Panc1 (cell line): ENCODE data around the gene RIN1. TPM values are rescaled to one million over a fixed set of nuclear protein-coding genes. Genes with fewer than 3 reads are reported as not detected.
"Not testable (repeated sequence)": the region's sequence is repeated elsewhere in the genome, so short reads cannot be mapped to it uniquely, and the experiment has no call there.

Source experiments
- ATAC-seq: fragments of 200-7000 bp; cut with Tn5 transposase; 2 replicates; pipeline ENCODE4 v1.9.1; 2020; ENCODE audit warnings: mild to moderate bottlenecking, moderate library complexity
- BruUV-seq: library from RNA; stranded (reverse); fragments of 400-500 nt; replicated peaks from 2 replicates; lab custom pipeline; 2021; lab: Mats Ljungman, UMichigan
- CTCF ChIA-PET: fragments of 300-600 bp; sonication (Branson Sonifier 250); formaldehyde crosslinking; loops from one replicate; lab custom pipeline; 2022; ENCODE audit warnings: antibody characterized with exemption; lab: Charles Lee
- POLR2A ChIA-PET: fragments of 300-600 bp; sonication (Branson Sonifier 250); formaldehyde crosslinking; loops from one replicate; lab custom pipeline; 2022; ENCODE audit warnings: antibody characterized with exemption; lab: Charles Lee
- DNase-seq: peaks from one replicate; pipeline ENCODE4 v3.0.0-alpha.2; 2010; ENCODE audit warnings: low read depth, low spot score
- H3K27ac ChIP-seq: 2 replicates; pipeline ENCODE4 v1.5.1; 2011; ENCODE audit warnings: mild to moderate bottlenecking, low read length, inconsistent platforms
- H3K27me3 ChIP-seq: fragments of 200-500 bp; sonication (Bioruptor generic); 2 replicates; pipeline ENCODE4 v1.6.0; 2014; ENCODE audit warnings: low read length, inconsistent platforms; ENCODE audit not compliant: control insufficient read depth, insufficient read depth
- H3K36me3 ChIP-seq: fragments of 200-500 bp; sonication (Bioruptor generic); 2 replicates; pipeline ENCODE4 v1.5.1; 2014; ENCODE audit warnings: inconsistent platforms, mild to moderate bottlenecking, low read length, moderate library complexity; ENCODE audit not compliant: control insufficient read depth, insufficient read depth
- H3K4me1 ChIP-seq: 2 replicates; pipeline ENCODE4 v1.5.1; 2011; ENCODE audit warnings: inconsistent platforms, mild to moderate bottlenecking, low read length, moderate library complexity; ENCODE audit not compliant: control insufficient read depth, insufficient read depth
- H3K4me3 ChIP-seq, 2 experiments: 2 replicates each; pipeline ENCODE4 v1.5.1; 2011 to 2012; ENCODE audit warnings: low read depth in 2 of 2, low read length in 2 of 2, mild to moderate bottlenecking in 2 of 2, inconsistent platforms in 1 of 2, moderate library complexity in 1 of 2
- H3K9me3 ChIP-seq: fragments of 200-500 bp; sonication (Bioruptor generic); 2 replicates; pipeline ENCODE4 v1.5.1; 2014; ENCODE audit warnings: low read depth, mild to moderate bottlenecking, inconsistent platforms, low read length, moderate library complexity; ENCODE audit not compliant: control insufficient read depth, insufficient read depth
- POLR2AphosphoS5 ChIP-seq: IDR thresholded peaks from 2 replicates; pipeline ENCODE4 v1.6.1; 2012; ENCODE audit warnings: mild to moderate bottlenecking, low read depth, low read length, moderate library complexity
- SIN3A ChIP-seq: IDR thresholded peaks from 2 replicates; pipeline ENCODE4 v1.6.1; 2012; ENCODE audit warnings: low read depth, mild to moderate bottlenecking, low read length, moderate library complexity, borderline replicate concordance; ENCODE audit not compliant: insufficient read depth
- TCF7L2 ChIP-seq: IDR thresholded peaks from 2 replicates; pipeline ENCODE4 v1.6.1; 2011; ENCODE audit warnings: mild to moderate bottlenecking, low read depth, low read length, inconsistent platforms
- in situ Hi-C: cut with HindIII; loops from 2 replicates; pipeline ENCODE4 v1.10.0; 2016; ENCODE audit warnings: low sequenced_read_pairs, low pct_unique_long_range_greater_than_20kb
- intact Hi-C: fragments of 100-400 bp; cut with micrococcal nuclease; formaldehyde crosslinking; loops from one replicate; pipeline ENCODE4 v1.10.0; 2022; ENCODE audit not compliant: unreplicated experiment
- total RNA-seq: library from RNA; stranded (reverse); gene quantifications from one replicate; pipeline ENCODE4 v1.2.1, GENCODE V29; 2021; ENCODE audit not compliant: unreplicated experiment
- TF ChIP-seq, protein P1 (sequence below), 2 experiments: IDR thresholded peaks; 2 replicates each; pipeline ENCODE4 v1.6.1; 2011 to 2012; ENCODE audit warnings: low read depth in 2 of 2, control low read depth in 1 of 2, low read length in 1 of 2, mild to moderate bottlenecking in 1 of 2, moderate library complexity in 1 of 2; ENCODE audit not compliant: insufficient read depth in 1 of 2
- TF ChIP-seq, protein P2 (sequence below): fragments of 450-650 bp; IDR thresholded peaks from 2 replicates; pipeline ENCODE4 v1.5.1; 2017; ENCODE audit warnings: mild to moderate bottlenecking

Gene RIN1
- total RNA-seq, 1 experiment from 2014 or later, result 21.7 TPM

DNA sequence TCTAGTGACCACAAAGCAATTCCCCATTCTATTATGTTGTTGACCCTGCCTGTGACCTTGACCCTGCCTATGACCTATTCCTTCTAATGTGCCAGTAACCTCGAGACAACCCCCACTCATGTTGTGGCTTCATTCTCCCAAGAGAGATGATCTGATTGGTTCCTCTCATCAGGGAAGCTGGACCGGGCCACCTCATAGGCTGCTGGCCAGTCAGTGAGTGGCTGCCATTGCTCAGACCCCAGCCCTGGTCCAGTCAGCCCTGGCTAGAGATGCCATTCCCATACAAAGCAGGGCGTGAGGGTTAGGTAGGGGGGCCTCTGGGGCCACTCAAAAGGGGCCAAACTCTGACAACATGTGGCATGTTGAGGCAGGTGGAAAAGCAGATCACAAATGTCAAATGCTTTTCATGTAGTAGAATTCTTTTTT, 23.4 kb upstream of the RIN1 start:
- no peaks in the 10 kb centered on the region for H3K36me3 ChIP-seq
- no TSS peak for BruUV-seq
- TF ChIP-seq, protein P1, sequence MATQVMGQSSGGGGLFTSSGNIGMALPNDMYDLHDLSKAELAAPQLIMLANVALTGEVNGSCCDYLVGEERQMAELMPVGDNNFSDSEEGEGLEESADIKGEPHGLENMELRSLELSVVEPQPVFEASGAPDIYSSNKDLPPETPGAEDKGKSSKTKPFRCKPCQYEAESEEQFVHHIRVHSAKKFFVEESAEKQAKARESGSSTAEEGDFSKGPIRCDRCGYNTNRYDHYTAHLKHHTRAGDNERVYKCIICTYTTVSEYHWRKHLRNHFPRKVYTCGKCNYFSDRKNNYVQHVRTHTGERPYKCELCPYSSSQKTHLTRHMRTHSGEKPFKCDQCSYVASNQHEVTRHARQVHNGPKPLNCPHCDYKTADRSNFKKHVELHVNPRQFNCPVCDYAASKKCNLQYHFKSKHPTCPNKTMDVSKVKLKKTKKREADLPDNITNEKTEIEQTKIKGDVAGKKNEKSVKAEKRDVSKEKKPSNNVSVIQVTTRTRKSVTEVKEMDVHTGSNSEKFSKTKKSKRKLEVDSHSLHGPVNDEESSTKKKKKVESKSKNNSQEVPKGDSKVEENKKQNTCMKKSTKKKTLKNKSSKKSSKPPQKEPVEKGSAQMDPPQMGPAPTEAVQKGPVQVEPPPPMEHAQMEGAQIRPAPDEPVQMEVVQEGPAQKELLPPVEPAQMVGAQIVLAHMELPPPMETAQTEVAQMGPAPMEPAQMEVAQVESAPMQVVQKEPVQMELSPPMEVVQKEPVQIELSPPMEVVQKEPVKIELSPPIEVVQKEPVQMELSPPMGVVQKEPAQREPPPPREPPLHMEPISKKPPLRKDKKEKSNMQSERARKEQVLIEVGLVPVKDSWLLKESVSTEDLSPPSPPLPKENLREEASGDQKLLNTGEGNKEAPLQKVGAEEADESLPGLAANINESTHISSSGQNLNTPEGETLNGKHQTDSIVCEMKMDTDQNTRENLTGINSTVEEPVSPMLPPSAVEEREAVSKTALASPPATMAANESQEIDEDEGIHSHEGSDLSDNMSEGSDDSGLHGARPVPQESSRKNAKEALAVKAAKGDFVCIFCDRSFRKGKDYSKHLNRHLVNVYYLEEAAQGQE (IDR thresholded peaks at IDR 0.05; ENCODE audit: insufficient read depth in 1 of 2, low read depth in 2 of 2, low read length in 1 of 2), result no peak
- TF ChIP-seq SIN3A (no peak), POLR2AphosphoS5 (no peak), TCF7L2 (no peak)
- TF ChIP-seq, protein P2, sequence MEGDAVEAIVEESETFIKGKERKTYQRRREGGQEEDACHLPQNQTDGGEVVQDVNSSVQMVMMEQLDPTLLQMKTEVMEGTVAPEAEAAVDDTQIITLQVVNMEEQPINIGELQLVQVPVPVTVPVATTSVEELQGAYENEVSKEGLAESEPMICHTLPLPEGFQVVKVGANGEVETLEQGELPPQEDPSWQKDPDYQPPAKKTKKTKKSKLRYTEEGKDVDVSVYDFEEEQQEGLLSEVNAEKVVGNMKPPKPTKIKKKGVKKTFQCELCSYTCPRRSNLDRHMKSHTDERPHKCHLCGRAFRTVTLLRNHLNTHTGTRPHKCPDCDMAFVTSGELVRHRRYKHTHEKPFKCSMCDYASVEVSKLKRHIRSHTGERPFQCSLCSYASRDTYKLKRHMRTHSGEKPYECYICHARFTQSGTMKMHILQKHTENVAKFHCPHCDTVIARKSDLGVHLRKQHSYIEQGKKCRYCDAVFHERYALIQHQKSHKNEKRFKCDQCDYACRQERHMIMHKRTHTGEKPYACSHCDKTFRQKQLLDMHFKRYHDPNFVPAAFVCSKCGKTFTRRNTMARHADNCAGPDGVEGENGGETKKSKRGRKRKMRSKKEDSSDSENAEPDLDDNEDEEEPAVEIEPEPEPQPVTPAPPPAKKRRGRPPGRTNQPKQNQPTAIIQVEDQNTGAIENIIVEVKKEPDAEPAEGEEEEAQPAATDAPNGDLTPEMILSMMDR, result no peak
- ChIA-PET CTCF (no interaction called here), POLR2A (interaction anchor here (0.7 to 0.9 kb wide), 2 partner anchors 14 to 38 kb away, joined by 3 to 6 read pairs; no protein-coding TSS in a partner anchor)
- peaks cover 4% of the 10 kb centered on the region; the same call in 1 of the 2 replicates for H3K4me1 ChIP-seq
- H3K27ac ChIP-seq, result no peak overlapping the region
- no peak for DNase-seq
- H3K27me3 ChIP-seq, result no peaks in the 10 kb centered on the region
- ATAC-seq, result no peak
- H3K9me3 ChIP-seq, result no peaks in the 10 kb centered on the region
- H3K4me3 ChIP-seq, result no peak overlapping the region
- intact Hi-C loops (no loop called here), in situ Hi-C loops (no loop called here)

DNA sequence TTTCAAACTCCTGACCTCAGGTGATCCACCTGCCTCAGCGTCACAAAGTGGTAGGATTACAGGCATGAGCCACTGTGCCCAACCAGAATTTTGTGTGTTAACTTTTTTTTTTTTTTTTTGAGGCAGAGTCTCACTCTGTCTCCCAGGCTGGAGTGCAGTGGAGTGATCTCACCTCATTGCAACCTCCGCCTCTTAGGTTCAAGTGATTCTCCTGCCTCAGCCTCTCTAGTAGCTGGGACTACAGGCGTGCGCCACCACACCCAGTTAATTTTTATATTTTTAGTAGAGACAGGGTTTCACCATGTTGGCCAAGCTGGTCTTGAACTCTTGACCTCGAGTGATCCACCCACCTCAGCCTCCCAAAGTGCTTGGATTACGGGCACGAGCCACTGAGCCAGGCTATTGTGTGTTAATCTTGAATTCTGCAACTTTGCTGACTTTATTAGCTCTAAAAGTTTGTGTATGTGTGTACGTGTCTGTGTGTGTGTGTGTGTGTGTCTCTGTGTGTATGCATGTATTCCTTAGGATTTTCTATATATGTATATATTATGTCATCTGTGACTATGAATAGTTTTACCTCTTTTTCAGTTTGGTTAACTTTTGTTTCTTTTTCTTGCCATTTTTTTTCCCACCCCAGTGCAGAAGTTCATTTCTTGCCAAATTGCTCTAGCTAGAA, 14.5 kb upstream of the RIN1 start:
- intact Hi-C loops, DNase-seq, CTCF ChIA-PET, POLR2A ChIA-PET, ATAC-seq, H3K9me3 ChIP-seq, H3K27me3 ChIP-seq, BruUV-seq, H3K27ac ChIP-seq, H3K36me3 ChIP-seq, H3K4me3 ChIP-seq, in situ Hi-C loops: not testable (repeated sequence)
- H3K4me1 ChIP-seq, result peaks cover 11% of the 10 kb centered on the region

DNA sequence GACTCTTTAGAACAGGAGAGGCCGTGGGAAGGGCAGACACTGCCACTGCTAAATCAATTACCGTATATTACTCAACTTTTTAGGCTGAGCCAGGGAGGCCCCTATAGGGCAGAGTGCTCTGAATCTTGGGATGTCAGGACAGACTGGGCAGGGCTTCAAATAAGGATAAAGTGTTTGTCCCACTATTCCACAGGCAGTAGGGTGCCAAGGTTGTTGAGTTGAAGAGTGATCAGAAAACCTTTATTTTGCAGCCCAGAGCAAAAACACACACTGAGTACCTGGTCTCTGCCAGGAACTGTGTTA, 12.8 kb upstream of the RIN1 start:
- no peak overlapping the region for H3K27ac ChIP-seq

More for the DNA sequence above, 12.8 kb upstream of the RIN1 start:
- DNase-seq (no peak), ATAC-seq (no peak)
- intact Hi-C loops, result no loop called here
- ChIA-PET POLR2A (no interaction called here), CTCF (no interaction called here)
- no peaks in the 10 kb centered on the region for H3K9me3 ChIP-seq
- TF ChIP-seq SIN3A (no peak), TCF7L2 (no peak), POLR2AphosphoS5 (no peak)
- TF ChIP-seq, protein P1 (IDR thresholded peaks at IDR 0.05; ENCODE audit: insufficient read depth in 1 of 2, low read depth in 2 of 2, low read length in 1 of 2), result no peak
- TF ChIP-seq, protein P2, result no peak
- no peaks in the 10 kb centered on the region for H3K27me3 ChIP-seq
- H3K4me1 ChIP-seq, result peaks cover 18% of the 10 kb centered on the region
- peaks cover 3% of the 10 kb centered on the region; the same call in 1 of the 2 replicates for H3K36me3 ChIP-seq
- in situ Hi-C loops, result no loop called here
- H3K4me3 ChIP-seq, result no peak overlapping the region
- BruUV-seq, result no TSS peak
